ENCODE measurements around the gene BCL2L15.

- TF ChIP-seq CTCF (IDR thresholded peaks at IDR 0.05), result no peak
- no peak for TF ChIP-seq EP300 (IDR thresholded peaks at IDR 0.05)
- no peak for TF ChIP-seq POLR2A (IDR thresholded peaks at IDR 0.05; ENCODE audit: low read depth)
- TF ChIP-seq POLR2AphosphoS5 (IDR thresholded peaks at IDR 0.05), result no peak
Observed at GRCh38 chr1:113898241-113898814, 10.9 kb upstream of the BCL2L15 start.

All from esophagus muscularis mucosa (tissue), 4 donors.